ENCODE measurements around the gene CACNA2D1.

DNA sequence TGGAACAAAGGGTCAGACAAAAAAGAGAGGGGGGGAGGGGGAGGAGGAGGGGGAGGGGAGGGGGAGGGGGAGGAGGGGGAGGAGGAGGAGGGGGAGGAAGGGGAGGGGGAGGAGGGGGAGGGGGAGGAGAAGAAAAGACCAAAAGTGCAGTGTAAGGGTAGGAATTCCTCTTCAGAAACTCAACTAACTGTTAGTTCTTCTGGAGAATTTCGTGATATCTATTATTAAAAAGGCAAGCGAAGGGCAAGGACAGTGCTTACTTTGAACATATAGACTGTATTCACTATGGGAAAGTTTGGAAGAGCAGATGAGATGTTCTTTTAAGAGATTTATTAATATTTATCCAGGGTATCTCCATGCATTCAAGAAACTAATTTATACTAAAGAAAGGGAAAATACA lies 258.1 kb downstream of the CACNA2D1 start:
- TF ChIP-seq SIN3A (IDR thresholded peaks at IDR 0.05; ENCODE audit: borderline replicate concordance, insufficient read depth, low read length) (no peak), POLR2AphosphoS5 (IDR thresholded peaks at IDR 0.05; ENCODE audit: low read depth, low read length) (no peak), TAF1 (IDR thresholded peaks at IDR 0.05; ENCODE audit: borderline replicate concordance, insufficient read depth, low read length) (no peak), REST (IDR thresholded peaks at IDR 0.05; ENCODE audit: insufficient read depth in 1 of 2, low read depth in 2 of 2, low read length in 2 of 2) (no peak), FOXP2 (optimal IDR thresholded peaks at IDR 0.05; ENCODE audit: borderline replicate concordance, extremely low read depth, extremely low read length, insufficient read depth) (no peak)
